Ovary (tissue), 9 donors: Measurements from ENCODE around the gene RPL3. TPM values are rescaled to one million over a fixed set of nuclear protein-coding genes. Genes with fewer than 3 reads are reported as not detected.

Experiments
- DNase-seq, 5 donors: peaks; one replicate each; pipeline ENCODE4 v3.0.0-alpha.2; 2019 to 2020
- H3K27ac ChIP-seq, 2 donors: fragments of 200-600 bp; one replicate each; pipeline versions ENCODE4 v1.5.1 to v1.8.0; 2019 to 2022
- H3K27me3 ChIP-seq: fragments of 200-600 bp; one replicate; pipeline ENCODE4 v1.8.0; 2022
- H3K36me3 ChIP-seq: fragments of 200-600 bp; sonication (generic); one replicate; pipeline ENCODE4 v1.5.1; 2019
- H3K4me1 ChIP-seq: one replicate; pipeline ENCODE4 v1.8.1; 2013; ENCODE audit warnings: mild to moderate bottlenecking, moderate library complexity; ENCODE audit not compliant: insufficient read depth
- H3K4me3 ChIP-seq: fragments of 200-600 bp; sonication (generic); one replicate; pipeline ENCODE4 v1.5.1; 2017
- H3K9me3 ChIP-seq, 2 donors: fragments of 200-600 bp in 1 of 2; sonication (generic) in 1 of 2; one replicate each; pipeline versions ENCODE4 v1.5.1 to v1.8.1; 2013 to 2019; ENCODE audit warnings: mild to moderate bottlenecking in 1 of 2, moderate library complexity in 1 of 2
- CTCF ChIP-seq, 3 donors: fragments of 450-650 bp in 2 of 3; fragments of 200-600 bp in 1 of 3; IDR thresholded peaks; one replicate each; pipeline versions ENCODE4 v1.5.1 to v1.8.0; 2016 to 2022; ENCODE audit warnings: antibody characterized with exemption in 3 of 3, mild to moderate bottlenecking in 1 of 3
- EP300 ChIP-seq: sonication (generic); formaldehyde crosslinking; IDR thresholded peaks from one replicate; pipeline ENCODE4 v1.6.1; 2017; ENCODE audit warnings: antibody characterized with exemption
- POLR2A ChIP-seq: fragments of 450-650 bp; IDR thresholded peaks from one replicate; pipeline ENCODE4 v1.6.1; 2017; ENCODE audit warnings: antibody characterized with exemption, mild to moderate bottlenecking, moderate library complexity
- WGBS, 3 donors: extraction: QIAGEN DNeasy Blood & Tissue Kit in 1 of 3; methylation state at CpG; one replicate each; pipeline versions ENCODE4 v1.1.5 to v1.1.7; 2013 to 2017; 5-methylcytosine and 5-hydroxymethylcytosine counted together
- intact Hi-C, 4 donors: fragments of 100-400 bp; cut with DNase I; formaldehyde crosslinking; loops; one replicate each; pipeline versions ENCODE4 v1.11.0 to v1.15.1; 2022 to 2023
- polyA plus RNA-seq, 2 donors: library from polyadenylated mRNA; stranded (reverse); fragments of 200-250 nt in 1 of 2; fragments of 350-450 nt in 1 of 2; fragmentation: Illumina TruSeq in 1 of 2; extraction: RNeasy Lipid Tissue Mini Kit (QIAGEN cat#74804) in 1 of 2; gene quantifications; one replicate each; pipeline ENCODE4 v1.2.3, GENCODE V29; 2013 to 2014
- total RNA-seq, 7 donors: library from RNA; depleted of rRNA in 2 of 7; stranded (reverse); fragments of >200 nt in 2 of 7; fragmentation: NEBNext Ultra II Directional in 3 of 7; extraction: Animal tissue kit (Norgen Biotek cat#: 25700) in 3 of 7; gene quantifications; one replicate each; pipeline versions ENCODE4 v1.1.0 to v1.2.4, GENCODE V29; 2016 to 2023
- donor health status: DM: no; HTN: no; CAD: no; lungs with moderate emphysema.
- donor health status: DM: no; HTN: no; CAD: no.
- donor health status: Bipolar disorder and iron deficiency.
- donor health status: DM: yes; HTN: yes; CAD: no.
- donor health status: DM: no; HTN: no; CAD: no.
- donor health status: DM: yes; HTN: yes; CAD: no.

Gene RPL3
- total and polyA plus RNA-seq, 9 donors: 3,441 to 7,258 (median 4,727) TPM

- DNase-seq: peak; percentile 68 to 87 (median 70)
- intact Hi-C loops: no loop called here
- TF ChIP-seq EP300: no peak
- Histone ChIP-seq H3K36me3 (no peaks in the 10 kb centered on the region), H3K4me3 (peak overlapping the region; percentile 26), H3K27ac (peak overlapping the region; percentile 57), H3K4me1 (peaks cover 5% of the 10 kb centered on the region), H3K9me3 (no peaks in the 10 kb centered on the region), H3K27me3 (no peaks in the 10 kb centered on the region)
- 3 to 6% (median 3%) methylated on average over 24 of the region's 24 CpGs for WGBS, 3 donors
Observed at GRCh38 chr22:39308614-39309363, 10.6 kb downstream of the RPL3 start.

GRCh38 chr22:39306456-39307361 is 12.7 kb downstream of the RPL3 start:
- no peak overlapping the region for H3K4me3 ChIP-seq
- no peaks in the 10 kb centered on the region for H3K27me3 ChIP-seq
- 75 to 83% (median 79%) methylated on average over 14 of the region's 14 CpGs for WGBS, 3 donors
- no peaks in the 10 kb centered on the region for H3K36me3 ChIP-seq
- H3K27ac ChIP-seq: no peak overlapping the region
- peaks cover 5% of the 10 kb centered on the region for H3K4me1 ChIP-seq
- TF ChIP-seq POLR2A (no peak), CTCF (IDR thresholded peaks at IDR 0.05) (no peak), EP300 (no peak)
- no peak for DNase-seq
- no peaks in the 10 kb centered on the region for H3K9me3 ChIP-seq
- intact Hi-C loops: no loop called here

GRCh38 chr22:39303892-39304671 is 15.3 kb downstream of the RPL3 start:
- intact Hi-C loops: no loop called here
- Histone ChIP-seq H3K27ac (no peak overlapping the region), H3K4me1 (peaks cover 9% of the 10 kb centered on the region)

GRCh38 chr22:39303358-39303757 is 16.1 kb downstream of the RPL3 start:
- no peak overlapping the region for H3K27ac ChIP-seq
- H3K4me1 ChIP-seq: peaks cover 8% of the 10 kb centered on the region
- H3K27me3 ChIP-seq: no peaks in the 10 kb centered on the region
- intact Hi-C loops: no loop called here
- H3K4me3 ChIP-seq: no peak overlapping the region
- WGBS, 3 donors: 80 to 95% (median 95%) methylated on average over 11 of the region's 11 CpGs
- DNase-seq: no peak
- TF ChIP-seq POLR2A (no peak), CTCF (IDR thresholded peaks at IDR 0.05) (no peak), EP300 (no peak)
- H3K9me3 ChIP-seq: no peaks in the 10 kb centered on the region
- H3K36me3 ChIP-seq: no peaks in the 10 kb centered on the region

More at GRCh38 chr22:39303892-39304671, 15.3 kb downstream of the RPL3 start:
- H3K36me3 ChIP-seq: no peaks in the 10 kb centered on the region
- TF ChIP-seq POLR2A (no peak), EP300 (no peak), CTCF (IDR thresholded peaks at IDR 0.05) (no peak)
- DNase-seq: no peak
- H3K9me3 ChIP-seq: no peaks in the 10 kb centered on the region
- H3K27me3 ChIP-seq: no peaks in the 10 kb centered on the region
- no peak overlapping the region for H3K4me3 ChIP-seq
- 81 to 91% (median 85%) methylated on average over 16 of the region's 16 CpGs for WGBS, 3 donors
